ENCODE results near the gene CFAP54.

The CFAP54 gene

DNA sequence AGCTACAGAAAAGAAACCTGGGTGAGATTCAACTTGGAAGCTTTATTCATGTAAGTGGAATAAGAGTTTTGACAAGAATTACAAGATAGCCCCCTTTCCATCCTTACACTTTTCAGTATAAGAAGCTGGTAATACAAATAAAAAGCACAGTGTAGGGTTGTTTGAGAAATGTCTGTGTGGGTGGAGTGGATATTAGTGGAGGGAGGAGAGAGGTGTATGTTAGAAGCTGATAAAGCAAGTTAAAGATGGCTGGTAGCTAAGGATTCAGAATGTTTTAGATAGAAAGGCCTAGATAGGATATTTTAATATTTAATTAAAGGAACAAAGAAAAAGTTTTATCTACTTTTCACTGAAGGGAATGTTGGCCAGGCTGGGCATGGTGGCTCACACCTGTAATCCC lies 12.5 kb downstream of the CFAP54 start:
- intact Hi-C loops (cut with DNase I) = no loop called here
- no peak for DNase-seq

DNA sequence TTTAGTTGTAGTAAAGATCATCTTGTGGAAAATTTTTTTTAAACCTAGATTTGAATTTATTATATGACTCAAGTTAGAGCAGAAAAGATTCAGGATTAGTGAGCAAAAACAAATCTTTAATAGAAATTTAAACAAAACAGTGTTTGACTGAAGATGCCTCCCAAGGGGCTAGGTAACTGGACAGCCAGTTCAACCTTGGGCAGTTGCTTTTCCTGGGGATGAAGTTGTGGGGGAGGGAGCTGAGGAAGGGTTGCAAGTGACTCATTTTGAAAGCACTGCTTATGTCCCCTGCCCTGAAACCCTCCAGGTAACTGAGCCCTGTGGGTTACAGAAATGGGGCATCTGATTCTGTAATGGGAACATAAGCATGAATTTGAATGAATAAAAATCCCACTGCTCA lies 13.1 kb downstream of the CFAP54 start:
- no peak for DNase-seq
- intact Hi-C loops (cut with DNase I) = no loop called here

DNA sequence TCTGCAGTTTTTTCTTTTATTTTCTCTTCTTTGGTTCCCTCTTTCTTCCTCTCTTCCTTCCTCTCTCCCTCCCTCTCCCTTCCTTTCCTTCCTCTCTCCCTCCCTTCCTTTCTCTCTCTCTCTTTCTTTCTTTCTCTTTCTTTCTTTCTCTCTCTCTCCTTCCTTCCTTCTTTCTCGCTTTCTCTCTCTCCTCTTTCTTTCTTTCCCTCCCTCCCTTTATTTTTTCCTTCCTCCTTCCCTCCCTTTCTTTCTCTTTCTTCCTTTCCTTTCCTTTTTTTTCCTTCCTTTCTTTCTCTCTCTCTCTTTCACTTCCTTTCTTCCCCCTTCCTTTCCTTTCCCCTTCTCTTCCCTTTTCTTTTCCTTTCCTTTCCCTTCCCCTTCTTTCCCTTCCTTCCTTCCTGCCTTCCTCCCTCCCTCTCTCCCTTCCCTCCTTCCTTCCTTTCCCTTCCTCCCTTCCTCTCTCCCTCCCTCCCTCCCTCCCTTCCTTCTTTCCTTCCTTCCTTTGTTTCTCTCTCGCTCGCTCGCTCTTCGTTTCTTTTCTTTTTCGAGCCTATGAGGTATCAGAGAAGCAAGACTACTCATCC lies 13.7 kb downstream of the CFAP54 start:
- no peak for DNase-seq
- intact Hi-C loops (cut with DNase I) = no loop called here

DNA sequence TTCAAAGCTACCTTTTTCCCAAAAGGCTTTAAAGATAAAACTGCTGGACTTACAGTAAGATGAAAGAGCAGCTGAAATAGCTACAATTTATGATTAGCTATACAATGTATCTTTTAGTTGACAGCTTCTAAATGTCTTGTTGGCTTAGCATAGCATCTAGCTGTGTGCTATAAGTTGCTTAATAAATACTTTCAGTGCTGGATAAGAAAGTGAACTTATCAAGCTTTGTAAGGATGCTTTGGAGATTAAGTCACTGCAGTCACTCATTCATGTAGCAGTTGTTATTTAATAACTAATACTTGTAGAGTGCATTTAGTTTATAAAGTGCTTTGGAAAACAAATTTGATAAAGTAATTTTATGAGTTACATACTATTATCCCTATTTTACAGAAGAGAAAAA lies 14.6 kb downstream of the CFAP54 start:
- intact Hi-C loops (cut with DNase I) = no loop called here
- DNase-seq = no peak

DNA sequence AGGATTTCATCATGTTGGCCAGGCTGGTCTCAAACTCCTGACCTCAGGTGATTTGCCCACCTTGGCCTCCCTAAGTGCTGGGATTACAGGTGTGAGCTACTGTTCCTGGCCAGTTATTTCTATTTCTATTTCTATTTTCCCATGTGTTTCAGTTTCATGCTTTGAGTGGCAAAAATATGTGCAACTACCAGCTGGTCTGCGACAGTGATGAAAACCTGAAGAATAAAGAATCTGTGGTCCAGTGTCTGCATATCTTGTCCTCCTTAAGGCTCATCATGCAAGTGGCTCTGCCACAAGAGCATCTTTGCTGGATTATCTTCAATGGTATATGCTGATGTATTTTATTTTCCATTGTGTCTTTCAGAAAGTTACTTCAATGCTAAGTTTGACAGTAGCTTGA lies 17.4 kb downstream of the CFAP54 start:
- intact Hi-C loops (cut with DNase I) = no loop called here
- DNase-seq = peak in 1 of 42 donors; percentile 16

DNA sequence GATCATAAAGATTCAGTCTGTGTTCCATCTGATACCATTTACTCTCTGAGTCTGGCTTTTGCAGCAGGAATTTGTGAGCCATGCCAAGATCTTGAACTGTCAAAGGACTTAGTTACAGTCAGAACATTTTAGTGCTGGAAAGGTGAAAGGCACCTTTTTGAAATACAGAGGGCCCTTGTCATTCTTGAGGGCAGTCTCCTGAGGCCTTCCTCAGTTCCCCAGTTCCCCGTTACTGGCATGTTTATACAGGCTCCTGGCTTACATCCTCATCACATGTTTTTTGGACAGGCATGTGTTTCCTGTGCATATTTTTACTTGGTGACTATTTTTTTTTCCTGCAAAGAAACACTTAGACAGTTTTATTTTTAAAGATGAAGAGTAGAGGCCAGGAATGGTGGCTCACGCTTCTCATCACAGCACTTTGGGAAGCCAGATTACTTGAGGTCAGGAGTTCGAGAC lies 21.0 kb downstream of the CFAP54 start:
- intact Hi-C loops (cut with DNase I) = loop anchor here (10.0 kb wide), 1 partner anchor 306 kb away; no protein-coding TSS in a partner anchor
- DNase-seq = peak in 1 of 42 donors; percentile 17

DNA sequence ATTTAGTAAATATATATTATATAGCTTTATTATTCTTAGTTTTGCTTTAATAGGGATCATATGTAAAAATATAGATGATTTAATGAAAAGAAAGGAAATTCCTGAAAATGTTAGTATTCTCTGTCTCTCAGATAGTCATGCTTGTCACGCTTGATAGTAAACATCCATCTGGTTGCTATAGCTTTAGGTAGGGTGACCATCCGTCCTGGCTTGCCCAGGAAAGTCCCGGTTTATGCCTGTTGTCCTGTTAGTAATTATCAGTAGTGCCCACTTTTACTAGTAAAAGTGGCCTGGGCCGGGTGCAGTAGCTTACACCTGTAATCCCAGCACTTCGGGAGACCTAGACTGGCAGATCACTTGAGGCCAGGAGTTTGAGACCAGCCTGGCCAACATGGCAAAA lies 23.8 kb downstream of the CFAP54 start:
- intact Hi-C loops (cut with DNase I) = loop anchor here (10.0 kb wide), 1 partner anchor 308 kb away; no protein-coding TSS in a partner anchor
- DNase-seq = peak in 1 of 42 donors; percentile 24

DNA sequence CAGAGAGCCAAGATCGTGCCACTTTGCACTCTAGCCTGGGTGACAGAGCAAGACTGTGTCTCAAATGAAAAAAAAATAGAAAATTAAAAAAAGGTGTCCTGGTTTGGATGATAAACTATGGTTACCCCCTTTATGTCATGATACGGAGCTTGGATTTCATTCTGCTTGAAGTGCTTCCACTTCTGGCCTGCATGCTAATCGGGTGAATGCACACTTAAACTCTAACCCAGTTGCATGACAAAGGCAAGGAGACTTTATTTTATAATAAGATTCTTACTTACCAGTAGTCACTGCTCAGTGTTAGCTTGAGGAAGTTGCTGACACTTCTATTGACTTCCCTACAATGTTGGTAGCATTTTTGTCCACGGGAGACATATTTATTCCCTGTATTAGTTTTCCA lies 24.3 kb downstream of the CFAP54 start:
- intact Hi-C loops (cut with DNase I) = loop anchor here (10.0 kb wide), 1 partner anchor 309 kb away; no protein-coding TSS in a partner anchor
- no peak for DNase-seq

DNA sequence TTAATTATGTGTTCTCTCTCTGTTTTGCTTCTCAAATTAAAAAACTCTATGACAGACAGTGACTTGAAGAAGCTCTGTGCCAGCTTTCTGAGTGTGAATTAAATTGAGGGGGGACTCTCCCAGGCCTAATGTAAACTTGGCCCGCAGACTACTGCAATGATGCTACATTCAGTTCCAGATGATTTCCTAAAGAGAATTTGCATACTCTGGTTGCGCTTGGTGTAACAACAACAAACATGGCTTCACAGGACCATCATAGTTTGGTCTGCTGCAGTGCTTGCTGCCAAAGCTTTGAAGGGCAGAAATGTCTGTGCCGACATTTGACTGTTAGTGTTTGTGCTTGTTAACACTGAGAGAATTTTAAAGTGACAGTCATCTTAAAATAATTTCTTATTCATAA lies 25.0 kb downstream of the CFAP54 start:
- intact Hi-C loops (cut with DNase I) = loop anchor here (10.0 kb wide), 1 partner anchor 310 kb away; no protein-coding TSS in a partner anchor
- no peak for DNase-seq

DNA sequence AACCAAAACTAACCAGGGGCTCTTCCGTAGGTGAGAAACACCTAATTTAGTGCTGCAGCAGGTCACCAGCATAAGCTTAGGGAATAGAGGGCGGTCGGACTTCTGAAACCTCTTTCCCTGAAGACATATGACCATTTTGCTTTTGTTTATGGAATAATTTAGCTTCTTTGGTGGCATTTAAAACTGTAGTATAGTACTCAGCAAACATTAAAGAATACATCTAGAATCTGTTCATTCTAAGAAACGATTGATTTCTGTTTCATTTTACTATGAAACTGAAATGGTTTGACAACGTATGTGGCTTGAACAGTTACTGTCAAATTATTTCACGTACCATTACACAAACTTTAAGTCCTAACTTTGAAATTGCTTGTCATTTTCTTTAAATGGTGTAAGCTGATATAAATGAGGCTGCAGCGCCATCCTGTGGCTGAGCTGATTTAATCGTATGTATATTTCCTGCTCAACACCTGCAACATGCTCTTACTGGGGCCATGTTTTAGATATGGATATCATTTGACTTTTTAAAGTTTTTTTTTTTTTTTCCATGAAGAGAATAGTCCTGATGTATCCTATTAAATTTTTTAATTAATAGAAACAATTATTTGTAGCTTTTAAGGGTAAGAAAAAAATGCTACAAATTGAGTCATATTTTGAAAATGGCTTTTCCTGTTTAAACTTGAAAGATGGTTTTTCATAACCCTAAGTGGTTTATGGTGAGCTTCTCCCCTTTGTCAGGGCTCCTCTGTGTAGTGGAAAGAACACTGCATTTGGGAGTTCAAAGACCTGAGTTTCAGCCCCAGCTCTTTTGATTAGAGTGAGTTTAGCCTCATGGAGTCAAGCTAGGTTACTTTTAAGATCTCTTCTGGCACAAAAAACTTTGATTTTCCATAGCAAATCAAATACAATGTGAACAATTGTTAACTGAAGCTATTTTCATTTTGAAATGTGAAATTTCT lies 27.4 kb downstream of the CFAP54 start:
- peak; percentile 12 to 91 (median 81) for DNase-seq
- intact Hi-C loops (cut with DNase I) = loop anchor here (5.0 to 10.0 kb wide), 2 partner anchors 312 to 454 kb away; no protein-coding TSS in a partner anchor

DNA sequence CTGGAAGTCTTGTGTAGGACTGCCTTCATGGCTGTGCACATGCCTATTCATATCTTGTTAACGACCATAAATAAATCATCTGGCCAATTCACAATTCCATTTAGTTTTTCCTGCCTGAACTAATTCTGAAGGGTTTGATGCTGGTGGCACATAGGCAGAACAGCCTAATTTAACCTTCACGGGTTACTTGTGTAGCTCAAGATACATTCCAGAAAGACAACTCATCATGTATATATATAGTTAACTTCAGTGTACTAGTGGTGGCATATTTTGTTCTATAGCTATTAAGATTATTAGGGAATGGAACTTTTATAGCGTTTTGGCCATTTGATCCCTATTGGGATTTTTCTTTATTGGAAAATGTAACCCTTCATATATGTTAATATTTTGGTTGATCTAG lies 31.4 kb downstream of the CFAP54 start:
- intact Hi-C loops (cut with DNase I) = no loop called here
- DNase-seq = no peak

DNA sequence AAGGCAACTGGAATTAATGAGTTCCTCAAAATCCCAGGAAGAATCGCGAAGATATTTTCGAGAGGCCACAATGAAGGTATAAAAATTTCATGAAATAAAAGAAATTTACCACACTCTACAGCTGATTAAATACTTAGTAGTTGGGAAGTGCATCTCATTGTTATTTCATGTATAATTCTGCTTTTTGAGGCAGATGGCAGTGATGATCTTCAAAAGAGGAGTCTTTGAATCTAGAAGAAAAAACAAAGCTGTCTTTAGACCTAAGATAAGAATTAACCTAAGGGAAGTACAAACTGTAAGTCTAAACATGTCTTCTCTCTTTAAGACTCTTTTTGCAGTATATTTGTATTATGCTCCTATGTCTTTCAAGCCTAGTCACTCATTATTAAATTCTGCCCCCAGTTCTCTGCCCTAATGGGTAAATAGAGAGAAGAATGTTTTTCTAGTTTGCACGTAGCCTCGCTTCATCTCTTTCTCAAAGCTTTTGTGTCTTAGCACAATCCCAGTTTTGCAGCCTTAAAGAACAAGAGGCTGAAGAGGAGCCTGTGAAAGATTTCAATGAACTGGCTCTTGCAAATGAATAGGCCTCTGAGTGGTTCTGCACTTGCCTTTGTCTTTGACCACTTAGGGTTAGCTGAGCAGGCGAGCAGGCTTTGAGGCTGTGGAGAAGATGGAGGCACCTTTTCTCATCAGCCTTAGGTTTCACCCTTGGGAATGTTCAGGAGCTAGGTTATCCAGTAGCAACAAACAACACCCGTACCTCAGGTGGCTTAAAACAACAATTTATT lies 32.7 kb downstream of the CFAP54 start:
- DNase-seq = no peak
- intact Hi-C loops (cut with DNase I) = no loop called here

DNA sequence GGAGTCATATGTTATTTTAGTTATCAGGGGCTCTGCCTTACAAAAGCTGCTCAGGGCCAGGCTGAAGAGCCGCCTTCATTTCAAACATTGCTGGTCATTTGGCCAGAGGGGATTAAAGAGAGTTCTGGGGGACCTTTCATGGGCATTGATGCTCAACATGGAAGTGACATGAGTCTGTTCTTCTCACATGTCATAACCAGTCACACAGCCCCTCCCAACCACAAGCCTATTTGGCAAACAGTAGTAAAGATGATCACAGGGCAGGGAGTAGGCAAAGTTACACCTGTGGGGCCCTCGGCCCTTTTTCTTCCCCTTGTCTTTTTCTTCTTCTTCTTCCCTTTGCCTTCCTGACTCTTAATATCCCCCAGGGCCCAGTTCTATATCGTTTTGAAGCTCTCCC lies 33.3 kb downstream of the CFAP54 start:
- intact Hi-C loops (cut with DNase I) = no loop called here
- no peak for DNase-seq

DNA sequence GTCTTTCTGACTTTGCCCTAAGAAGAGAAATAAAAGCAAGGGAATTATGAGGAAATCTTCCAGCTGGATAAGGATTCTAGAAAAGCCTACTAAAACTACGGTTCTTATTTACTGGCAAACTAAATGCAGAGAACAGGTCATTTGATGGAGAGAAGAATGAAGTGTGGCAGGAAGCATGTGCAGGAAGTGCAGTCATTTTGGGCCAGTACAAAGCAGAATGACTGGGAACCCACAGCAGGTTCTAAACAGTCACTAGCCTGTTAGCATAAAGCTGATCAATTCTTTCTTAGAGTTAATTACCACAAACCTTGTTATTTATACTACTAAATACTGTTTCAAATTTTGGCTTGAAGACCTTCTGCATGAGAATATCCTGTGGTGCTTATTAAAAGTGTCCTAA lies 36.7 kb downstream of the CFAP54 start:
- intact Hi-C loops (cut with DNase I) = no loop called here
- DNase-seq = no peak

DNA sequence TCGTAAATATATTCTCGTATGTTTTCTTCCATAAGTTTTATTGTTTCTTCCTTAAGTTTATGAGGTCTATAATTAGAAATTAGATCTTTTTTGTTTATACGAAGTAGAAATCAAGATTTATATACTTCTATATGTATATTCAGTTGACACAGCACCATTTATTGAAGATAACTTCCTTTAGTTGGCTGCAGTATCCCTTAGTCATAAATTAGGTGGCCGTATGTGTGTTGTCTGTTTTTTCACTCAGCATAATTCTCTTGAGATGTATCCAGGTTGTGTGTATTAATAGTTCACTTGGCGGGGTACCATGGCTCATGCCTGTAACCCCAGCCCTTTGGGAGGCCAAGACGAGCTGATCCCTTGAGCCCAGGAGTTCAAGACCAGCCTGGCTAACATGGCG lies 40.5 kb downstream of the CFAP54 start:
- intact Hi-C loops (cut with DNase I) = no loop called here
- DNase-seq = no peak

DNA sequence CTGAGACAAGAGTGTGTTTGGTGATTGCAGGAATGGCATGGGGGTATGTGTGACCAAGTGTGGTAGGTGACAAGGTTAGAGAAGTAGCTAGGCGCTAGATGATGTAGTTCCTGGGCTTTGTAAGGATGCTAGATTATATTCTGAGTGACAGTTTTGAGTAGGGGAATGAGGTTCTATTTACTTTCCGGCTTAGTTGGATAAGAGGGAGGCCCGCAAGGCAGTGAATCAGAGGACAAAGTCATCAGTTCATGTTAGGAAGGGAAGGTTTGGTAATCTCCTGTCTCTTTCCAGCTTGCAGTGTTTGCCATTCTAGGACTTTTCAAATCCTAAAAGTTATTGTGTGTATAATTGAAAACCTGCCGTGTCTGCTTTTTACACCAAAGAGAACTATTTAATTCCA lies 45.0 kb downstream of the CFAP54 start:
- intact Hi-C loops (cut with DNase I) = no loop called here
- DNase-seq = no peak

DNA sequence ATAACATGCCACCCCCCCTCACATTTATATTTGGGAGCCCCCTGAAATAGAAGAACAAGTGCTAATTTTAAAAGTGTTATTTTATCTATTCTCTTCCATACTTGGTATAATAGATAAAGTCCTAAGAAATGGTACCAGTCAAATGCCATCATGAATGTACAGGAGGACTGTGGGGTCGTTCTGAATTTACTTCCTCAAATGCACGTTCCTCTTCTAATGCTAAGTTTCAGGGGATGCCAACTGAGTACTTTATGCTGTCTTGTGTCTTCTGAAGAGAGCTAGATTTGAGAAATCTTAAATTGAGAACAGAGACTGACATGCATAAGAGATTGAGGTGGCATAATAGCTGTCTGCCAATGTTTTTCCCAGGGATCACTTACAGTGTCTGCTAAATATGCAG lies 59.0 kb downstream of the CFAP54 start:
- intact Hi-C loops (cut with DNase I) = no loop called here

DNA sequence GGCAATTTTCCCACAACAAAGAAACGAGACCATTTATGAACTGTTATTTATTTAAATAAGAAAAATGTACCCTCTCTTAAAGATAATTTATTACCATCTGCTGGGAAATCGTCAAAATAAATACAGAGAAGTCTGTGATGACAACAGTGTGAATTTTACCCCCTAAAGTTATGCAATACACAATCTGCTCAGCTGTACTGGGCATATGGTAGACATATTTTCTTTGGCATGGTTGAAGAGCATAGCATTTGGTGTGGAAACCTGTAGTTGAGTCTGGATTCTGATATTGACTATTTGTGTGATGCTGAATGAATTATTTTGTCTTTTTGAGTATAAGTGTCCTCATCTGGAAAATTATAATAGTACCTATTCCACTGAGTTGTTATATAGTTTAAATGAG lies 60.0 kb downstream of the CFAP54 start:
- DNase-seq = no peak
- intact Hi-C loops (cut with DNase I) = no loop called here

More for the DNA sequence above, 59.0 kb downstream of the CFAP54 start:
- no peak for DNase-seq

DNA sequence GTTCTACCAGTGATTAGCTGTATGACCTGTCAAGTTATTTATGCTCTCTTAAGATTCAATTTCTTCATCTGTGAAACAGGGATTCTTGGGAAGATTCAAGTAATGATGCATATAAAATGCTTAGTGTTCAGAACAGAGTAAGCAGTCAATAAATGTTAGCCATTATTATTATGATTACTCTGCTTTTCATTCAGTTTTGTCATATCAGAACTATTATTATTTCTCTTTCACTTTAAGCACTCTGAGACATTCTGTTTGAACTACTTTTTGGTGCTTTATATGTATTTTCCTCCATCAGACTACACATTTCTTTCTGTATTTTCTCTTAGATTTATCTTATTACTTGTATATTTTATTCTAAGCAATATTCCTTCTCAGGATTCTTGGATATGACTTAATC lies 81.2 kb downstream of the CFAP54 start:
- intact Hi-C loops (cut with DNase I) = loop anchor here (10.0 kb wide), 1 partner anchor 414 kb away; no protein-coding TSS in a partner anchor

More for the DNA sequence above, 81.2 kb downstream of the CFAP54 start:
- no peak for DNase-seq

All from head of caudate nucleus (tissue), 42 donors.